IPS-NIHi7 (cell line): Measurements from ENCODE around the gene CDH6.
"Not testable (repeated sequence)": the region's sequence is repeated elsewhere in the genome, so short reads cannot be mapped to it uniquely, and the experiment has no call there.

Experiments used
- DNase-seq: peaks from one replicate; pipeline ENCODE4 v3.0.0; 2012; ENCODE audit warnings: mixed read lengths; ENCODE audit errors: extremely low spot score

CDH6 gene

GRCh38 chr5:31328040-31328733 is 134.7 kb downstream of the CDH6 start:
- no peak for DNase-seq

GRCh38 chr5:31329715-31330114 is 136.2 kb downstream of the CDH6 start:
- peak; percentile 24 for DNase-seq

GRCh38 chr5:31332160-31332559 is 138.7 kb downstream of the CDH6 start:
- no peak for DNase-seq

- no peak for DNase-seq
These were observed 140.0 kb downstream of the CDH6 start for GRCh38 chr5:31333475-31333874.

GRCh38 chr5:31334061-31334860 is 140.8 kb downstream of the CDH6 start:
- no peak for DNase-seq

- DNase-seq: no peak
These were observed 142.0 kb downstream of the CDH6 start for GRCh38 chr5:31335456-31335855.

- no peak for DNase-seq
These were observed 150.5 kb downstream of the CDH6 start for GRCh38 chr5:31343946-31344345.

- DNase-seq: no peak
These were observed 153.5 kb downstream of the CDH6 start for GRCh38 chr5:31346896-31347551.

GRCh38 chr5:31347552-31347905 is 154.0 kb downstream of the CDH6 start:
- DNase-seq: no peak

- no peak for DNase-seq
These were observed 156.9 kb downstream of the CDH6 start for GRCh38 chr5:31350395-31350794.

- DNase-seq: no peak
These were observed 161.9 kb downstream of the CDH6 start for GRCh38 chr5:31355337-31355736.

GRCh38 chr5:31357038-31357437 is 163.6 kb downstream of the CDH6 start:
- DNase-seq: no peak

- DNase-seq: no peak
These were observed 166.4 kb downstream of the CDH6 start for GRCh38 chr5:31359839-31360238.

- DNase-seq: no peak
These were observed 167.7 kb downstream of the CDH6 start for GRCh38 chr5:31361234-31361633.

- not testable (repeated sequence) for DNase-seq
These were observed 168.4 kb downstream of the CDH6 start for GRCh38 chr5:31361704-31362528.

GRCh38 chr5:31362529-31362900 is 169.0 kb downstream of the CDH6 start:
- DNase-seq: no peak

- no peak for DNase-seq
These were observed 169.6 kb downstream of the CDH6 start for GRCh38 chr5:31362931-31363568.

- no peak for DNase-seq
These were observed 171.6 kb downstream of the CDH6 start for GRCh38 chr5:31364881-31365636.

GRCh38 chr5:31365776-31366175 is 172.3 kb downstream of the CDH6 start:
- no peak for DNase-seq

- no peak for DNase-seq
These were observed 173.5 kb downstream of the CDH6 start for GRCh38 chr5:31366941-31367340.

GRCh38 chr5:31372124-31372523 is 178.6 kb downstream of the CDH6 start:
- no peak for DNase-seq
